ENCODE measurements around the gene SKI.
A peak's percentile ranks its signal among the peaks of the same experiment; 100 is the strongest.

SKI gene

DNA sequence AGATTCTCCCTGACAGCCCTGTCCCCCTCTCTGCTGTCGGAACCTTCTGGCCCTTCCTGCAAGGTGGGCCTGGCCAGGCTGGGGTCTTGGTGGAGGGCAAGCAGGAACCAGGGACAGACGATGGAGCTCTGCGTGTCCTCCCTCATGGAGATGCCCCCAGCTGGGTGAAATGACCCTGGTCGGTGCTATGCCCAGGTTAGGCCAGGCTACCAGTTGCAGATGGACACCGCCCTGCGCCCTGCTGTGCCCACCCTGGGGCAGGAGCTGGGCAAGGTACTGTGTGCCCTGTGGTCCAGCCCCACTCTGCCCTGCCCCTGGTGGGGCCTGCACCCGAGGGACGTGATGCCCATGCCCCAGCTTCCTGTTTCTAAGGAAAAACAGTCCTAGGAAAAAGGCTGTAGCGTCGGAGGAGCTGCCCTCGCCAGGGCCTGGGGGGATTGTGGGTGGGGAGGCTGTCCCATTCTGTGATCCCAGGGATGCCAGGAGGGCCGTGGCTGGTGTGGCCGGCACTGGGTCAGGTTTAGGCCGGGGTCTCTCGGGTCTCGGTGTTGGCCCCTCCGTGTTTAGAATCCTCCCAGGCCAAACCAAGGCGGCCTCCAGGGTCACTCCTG lies 85.6 kb downstream of the SKI start:
- ATAC-seq (replicated peaks): no peak
- DNase-seq: no peak
- Mint-ChIP-seq H3K4me1 (ENCODE audit: low read depth in 2 of 2) (peaks cover 0 to 8% of the 10 kb centered on the region in 2 donors), H3K27me3 (no peaks in the 10 kb centered on the region), H3K27ac (peak overlapping the region; percentile 89 to 92), H3K4me3 (peak overlapping the region; percentile 45 to 64), H3K9me3 (no peaks in the 10 kb centered on the region), H3K36me3 (ENCODE audit: insufficient read depth) (peaks cover 23% of the 10 kb centered on the region)

DNA sequence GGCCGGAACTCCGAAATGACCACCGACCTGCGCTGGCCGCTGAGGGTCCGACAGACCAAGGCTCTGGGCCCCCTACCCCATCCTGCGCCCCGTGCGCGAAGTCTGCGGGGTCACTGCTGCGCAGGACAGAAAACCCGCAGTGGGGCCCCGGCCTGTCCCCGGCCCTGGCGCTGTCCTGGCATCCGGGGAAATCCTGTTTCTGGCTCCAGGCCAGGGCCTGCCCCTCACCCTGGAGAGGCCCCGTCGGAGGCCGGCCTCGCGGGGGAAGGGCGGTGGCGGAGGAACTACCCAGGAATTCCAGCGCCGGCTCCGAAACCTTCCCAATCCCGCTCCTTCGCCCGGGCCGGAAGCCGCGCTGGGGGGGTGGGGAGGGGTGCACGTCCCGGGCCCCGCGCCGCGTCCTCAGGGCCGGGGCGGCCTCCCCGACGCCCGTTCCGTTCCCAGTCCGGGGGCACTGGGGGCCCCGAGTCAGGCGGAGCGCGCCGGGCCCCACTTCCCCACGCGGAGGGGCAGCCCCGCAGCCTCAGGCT lies 86.2 kb downstream of the SKI start:
- Mint-ChIP-seq H3K27ac (peak overlapping the region in 1 of 2 donors; percentile 92), H3K36me3 (ENCODE audit: insufficient read depth) (peaks cover 18% of the 10 kb centered on the region), H3K27me3 (no peaks in the 10 kb centered on the region), H3K4me1 (ENCODE audit: low read depth in 2 of 2) (peaks cover 0 to 8% of the 10 kb centered on the region in 2 donors), H3K4me3 (peak overlapping the region in 1 of 2 donors; percentile 64), H3K9me3 (no peaks in the 10 kb centered on the region)
- DNase-seq (no peak), ATAC-seq (replicated peaks) (peak; percentile 23)

DNA sequence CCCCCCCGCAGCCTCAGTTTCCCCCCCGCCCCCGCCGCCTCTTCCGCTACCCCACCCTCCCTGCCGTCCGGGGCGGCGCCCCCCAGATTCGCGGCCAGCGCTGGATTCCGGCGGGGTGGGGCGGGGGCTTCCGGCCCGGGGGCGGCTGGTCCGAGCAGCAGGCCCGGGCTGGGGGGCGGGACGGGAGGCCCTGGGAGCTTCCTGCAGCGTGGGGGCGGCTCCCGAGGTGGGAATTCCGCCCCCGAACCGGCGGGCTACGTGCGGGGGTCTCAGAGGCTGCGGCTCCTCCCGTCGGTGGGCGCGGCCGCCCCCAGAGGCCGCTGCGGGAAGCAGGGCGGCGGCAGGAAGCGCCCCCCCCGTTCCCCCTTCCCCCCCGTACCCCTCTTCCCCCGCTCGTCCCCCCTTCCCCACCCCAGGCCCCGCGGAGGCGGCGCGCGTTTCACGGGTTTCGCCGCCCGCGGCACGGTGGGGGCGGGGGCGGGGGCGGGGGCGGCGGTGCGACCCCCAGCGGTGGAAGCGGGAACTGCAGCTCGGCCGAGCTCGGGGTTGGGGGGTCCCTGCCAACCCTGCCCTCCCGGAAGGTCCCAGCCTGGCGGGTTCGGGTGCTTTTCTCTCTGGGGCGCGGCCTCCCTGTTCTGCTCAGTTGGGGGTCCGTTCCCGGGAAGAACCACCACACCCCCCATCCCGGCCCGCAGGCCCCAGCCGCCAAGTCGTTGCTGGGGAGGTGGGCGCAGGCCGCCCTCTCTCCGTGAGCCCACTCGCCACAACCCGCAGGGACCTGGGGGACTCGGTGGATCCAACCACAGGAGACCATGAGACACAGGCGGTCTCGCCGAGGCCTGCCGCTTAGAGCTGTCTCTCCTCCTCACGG lies 86.9 kb downstream of the SKI start:
- H3K9me3 Mint-ChIP-seq: no peaks in the 10 kb centered on the region
- H3K4me3 Mint-ChIP-seq: peak overlapping the region; percentile 72 to 73
- H3K27me3 Mint-ChIP-seq: no peaks in the 10 kb centered on the region
- DNase-seq (peak; percentile 69 to 73 (median 71)), ATAC-seq (replicated peaks) (peak; percentile 69)
- peaks cover 0 to 8% of the 10 kb centered on the region in 2 donors for H3K4me1 Mint-ChIP-seq (ENCODE audit: low read depth in 2 of 2)
- peaks cover 18% of the 10 kb centered on the region for H3K36me3 Mint-ChIP-seq (ENCODE audit: insufficient read depth)
- peak overlapping the region; percentile 89 to 91 for H3K27ac Mint-ChIP-seq

GRCh38 chr1:2315674-2316450 lies 87.7 kb downstream of the SKI start:
- H3K27me3 Mint-ChIP-seq: no peaks in the 10 kb centered on the region
- H3K4me3 Mint-ChIP-seq: peak overlapping the region; percentile 72 to 73
- H3K36me3 Mint-ChIP-seq (ENCODE audit: insufficient read depth): peaks cover 19% of the 10 kb centered on the region

DNA sequence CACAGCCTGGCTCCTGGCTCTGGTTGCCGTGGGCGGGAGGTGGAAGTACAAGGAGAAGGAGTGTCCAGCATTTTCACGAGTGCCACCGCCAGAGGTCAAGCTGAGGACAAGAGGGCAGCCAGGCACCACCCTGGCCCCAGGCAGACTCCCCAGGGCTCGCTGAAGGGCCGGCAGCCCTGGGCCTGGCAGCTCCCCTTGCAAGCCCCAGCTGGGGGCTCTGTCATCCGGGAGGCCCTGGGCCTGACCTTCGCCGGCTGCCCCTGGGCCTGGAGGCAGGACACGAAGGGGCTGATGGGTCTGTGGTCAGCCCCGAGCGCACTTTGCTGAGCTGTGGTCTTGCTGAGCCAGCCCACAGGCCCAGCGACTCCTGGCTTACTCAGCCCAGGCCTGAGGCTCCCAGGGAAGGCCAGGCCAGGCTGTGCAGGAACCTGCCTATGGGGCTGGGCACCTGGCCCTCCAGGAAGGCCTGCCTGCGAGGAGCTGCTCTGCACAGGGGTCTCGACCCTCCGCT lies 88.4 kb downstream of the SKI start:
- H3K36me3 Mint-ChIP-seq (ENCODE audit: insufficient read depth): peaks cover 19% of the 10 kb centered on the region
- H3K4me1 Mint-ChIP-seq (ENCODE audit: low read depth in 2 of 2): peaks cover 0 to 8% of the 10 kb centered on the region in 2 donors
- ATAC-seq (replicated peaks): no peak
- H3K27ac Mint-ChIP-seq: peak overlapping the region; percentile 42 to 91
- no peak for DNase-seq
- peak overlapping the region in 1 of 2 donors; percentile 41 for H3K4me3 Mint-ChIP-seq
- no peaks in the 10 kb centered on the region for H3K27me3 Mint-ChIP-seq
- H3K9me3 Mint-ChIP-seq: no peaks in the 10 kb centered on the region

More at GRCh38 chr1:2315674-2316450, 87.7 kb downstream of the SKI start:
- ATAC-seq (replicated peaks) (no peak), DNase-seq (no peak)
- Mint-ChIP-seq H3K9me3 (no peaks in the 10 kb centered on the region), H3K4me1 (ENCODE audit: low read depth in 2 of 2) (peaks cover 0 to 8% of the 10 kb centered on the region in 2 donors), H3K27ac (peak overlapping the region; percentile 89 to 91)

DNA sequence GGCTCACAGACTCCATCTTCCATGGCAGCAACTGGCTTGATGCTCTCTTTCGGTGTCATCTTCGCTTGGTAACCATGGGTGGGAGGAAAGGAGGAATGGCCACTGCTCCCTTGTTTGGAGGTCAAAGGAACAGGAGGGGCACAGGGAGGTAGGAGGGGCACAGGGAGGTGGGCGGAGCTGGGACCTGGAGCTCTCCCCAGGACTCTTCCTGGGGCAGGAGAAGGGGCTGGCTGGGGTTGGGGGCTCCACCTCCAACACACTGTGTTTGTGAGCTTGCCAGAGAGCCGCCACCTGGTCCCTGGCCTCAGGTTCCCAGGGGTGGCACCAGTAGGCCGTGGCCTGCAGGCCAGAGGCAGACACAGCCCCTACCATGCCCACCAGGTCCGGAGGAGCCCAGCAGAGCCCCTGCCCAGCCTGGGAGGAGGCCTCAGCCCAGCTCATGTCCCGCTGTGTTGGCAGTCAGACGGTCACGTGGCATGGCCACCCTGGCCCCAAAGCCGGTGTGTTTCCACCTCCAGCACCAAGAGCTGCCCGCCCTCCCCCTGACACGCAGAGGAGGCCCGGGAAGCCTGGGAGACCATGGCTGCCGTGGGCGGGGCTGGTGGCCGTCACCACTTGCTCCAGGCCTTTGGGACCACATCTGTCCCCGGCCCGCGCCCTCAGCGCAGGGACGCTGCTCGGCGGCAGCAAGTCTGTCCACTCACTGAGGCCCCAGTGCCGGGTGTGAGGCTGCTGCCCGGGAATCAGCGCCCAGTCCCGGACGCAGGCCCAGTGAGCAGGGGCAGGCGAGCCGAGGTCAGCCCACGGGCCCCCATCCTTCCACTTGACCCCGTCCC lies 89.3 kb downstream of the SKI start:
- Mint-ChIP-seq H3K27me3 (no peaks in the 10 kb centered on the region), H3K27ac (peak overlapping the region; percentile 42 to 91), H3K4me3 (peak overlapping the region in 1 of 2 donors; percentile 41)

DNA sequence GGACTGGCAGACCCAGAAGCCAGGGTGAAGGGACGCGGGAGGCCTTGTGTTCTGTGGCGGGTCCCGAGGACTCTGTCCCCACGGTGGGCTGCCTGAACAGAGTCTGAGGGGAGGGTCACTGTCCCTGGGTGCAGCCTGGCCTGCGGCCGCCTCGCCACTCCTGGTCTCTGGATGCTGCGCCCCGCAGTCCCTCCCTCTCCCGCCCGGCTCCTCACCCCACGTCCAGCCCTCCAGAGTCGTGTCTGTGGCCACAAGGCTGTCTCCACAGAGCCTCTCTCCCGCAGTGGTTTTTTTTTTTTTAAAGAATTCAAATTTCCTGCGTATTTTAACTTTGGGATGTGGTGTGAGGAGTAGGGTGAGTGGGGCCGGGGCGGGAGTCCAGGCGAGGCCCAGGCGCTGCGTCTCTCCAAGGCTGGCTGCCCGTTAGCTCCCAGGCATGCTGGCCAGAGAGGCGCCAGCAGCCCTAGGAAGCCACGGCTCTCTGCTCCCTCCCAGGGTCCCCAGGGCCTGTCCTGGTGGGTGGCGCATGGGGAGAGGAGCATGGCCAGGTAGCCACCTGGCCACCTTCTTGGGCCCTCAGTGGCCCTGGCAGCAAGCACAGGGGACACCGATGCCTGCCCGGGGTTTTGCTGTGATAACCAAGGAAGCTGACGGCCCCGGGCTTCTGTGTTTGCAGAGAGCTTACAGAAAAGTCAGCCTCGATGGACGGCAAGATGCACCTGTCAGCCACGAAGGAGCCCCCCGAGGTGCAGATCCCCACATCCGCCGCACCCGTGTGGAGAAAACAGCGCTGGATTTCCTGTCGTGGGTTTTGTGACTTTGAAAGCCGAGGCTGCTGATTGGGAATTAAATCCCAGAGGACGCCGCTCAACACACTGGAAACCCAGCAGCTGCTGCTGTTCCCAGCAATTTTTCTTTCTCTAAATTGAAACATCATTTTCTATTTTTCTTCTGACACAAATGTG lies 90.5 kb downstream of the SKI start:
- Mint-ChIP-seq H3K27me3 (no peaks in the 10 kb centered on the region), H3K36me3 (ENCODE audit: insufficient read depth) (peaks cover 14% of the 10 kb centered on the region), H3K9me3 (no peaks in the 10 kb centered on the region), H3K4me1 (ENCODE audit: low read depth in 2 of 2) (peaks cover 0 to 5% of the 10 kb centered on the region in 2 donors), H3K4me3 (no peak overlapping the region), H3K27ac (no peak overlapping the region)
- ATAC-seq (replicated peaks) (no peak), DNase-seq (no peak)

More for the DNA sequence above, 89.3 kb downstream of the SKI start:
- no peaks in the 10 kb centered on the region for H3K9me3 Mint-ChIP-seq
- peaks cover 0 to 8% of the 10 kb centered on the region in 2 donors for H3K4me1 Mint-ChIP-seq (ENCODE audit: low read depth in 2 of 2)
- ATAC-seq (replicated peaks) (no peak), DNase-seq (no peak)
- peaks cover 15% of the 10 kb centered on the region for H3K36me3 Mint-ChIP-seq (ENCODE audit: insufficient read depth)

DNA sequence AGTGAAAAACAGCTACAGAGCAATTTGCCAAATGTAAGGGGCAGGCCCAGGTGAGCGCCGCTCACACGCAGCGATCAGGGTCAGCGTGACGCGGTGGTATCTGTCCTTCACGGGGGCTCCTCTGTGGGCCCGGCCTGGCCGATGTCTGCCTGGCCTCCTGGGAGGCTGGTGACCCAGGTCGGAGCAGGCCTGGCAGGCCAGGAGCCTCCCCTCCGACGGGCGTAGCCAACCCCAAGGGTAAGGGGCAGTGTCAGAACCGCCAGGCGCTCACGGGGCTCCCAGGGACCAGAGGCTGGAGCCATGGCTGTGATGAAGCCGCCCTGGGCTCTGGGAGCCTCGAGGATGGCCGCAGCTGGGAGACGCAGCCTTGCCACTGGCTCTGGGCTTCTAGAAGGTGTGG lies 91.2 kb downstream of the SKI start:
- H3K4me3 Mint-ChIP-seq: no peak overlapping the region
- H3K9me3 Mint-ChIP-seq: no peaks in the 10 kb centered on the region
- no peak overlapping the region for H3K27ac Mint-ChIP-seq
- peaks cover 14% of the 10 kb centered on the region for H3K36me3 Mint-ChIP-seq (ENCODE audit: insufficient read depth)
- peaks cover 0 to 5% of the 10 kb centered on the region in 2 donors for H3K4me1 Mint-ChIP-seq (ENCODE audit: low read depth in 2 of 2)
- ATAC-seq (replicated peaks) (no peak), DNase-seq (no peak)
- H3K27me3 Mint-ChIP-seq: no peaks in the 10 kb centered on the region

GRCh38 chr1:2320006-2320405 lies 91.9 kb downstream of the SKI start:
- no peak overlapping the region for H3K4me3 Mint-ChIP-seq
- peaks cover 16% of the 10 kb centered on the region for H3K36me3 Mint-ChIP-seq (ENCODE audit: insufficient read depth)
- peaks cover 1 to 5% of the 10 kb centered on the region in 2 donors for H3K4me1 Mint-ChIP-seq (ENCODE audit: low read depth in 2 of 2)
- DNase-seq (no peak), ATAC-seq (replicated peaks) (no peak)
- no peak overlapping the region for H3K27ac Mint-ChIP-seq
- no peaks in the 10 kb centered on the region for H3K9me3 Mint-ChIP-seq
- no peaks in the 10 kb centered on the region for H3K27me3 Mint-ChIP-seq

GRCh38 chr1:2320760-2321667 lies 92.9 kb downstream of the SKI start:
- peaks cover 17% of the 10 kb centered on the region for H3K36me3 Mint-ChIP-seq (ENCODE audit: insufficient read depth)
- H3K27ac Mint-ChIP-seq: no peak overlapping the region
- no peaks in the 10 kb centered on the region for H3K9me3 Mint-ChIP-seq

GRCh38 chr1:2322065-2322571 lies 94.0 kb downstream of the SKI start:
- Mint-ChIP-seq H3K9me3 (no peaks in the 10 kb centered on the region), H3K27ac (no peak overlapping the region), H3K36me3 (ENCODE audit: insufficient read depth) (peaks cover 17% of the 10 kb centered on the region), H3K27me3 (peaks cover 5 to 6% of the 10 kb centered on the region in 2 donors), H3K4me3 (no peak overlapping the region), H3K4me1 (ENCODE audit: low read depth in 2 of 2) (peaks cover 0 to 6% of the 10 kb centered on the region in 2 donors)
- no peak for DNase-seq
- no peak for ATAC-seq (replicated peaks)

More at GRCh38 chr1:2320760-2321667, 92.9 kb downstream of the SKI start:
- ATAC-seq (replicated peaks) (no peak), DNase-seq (no peak)
- Mint-ChIP-seq H3K27me3 (no peaks in the 10 kb centered on the region), H3K4me3 (no peak overlapping the region), H3K4me1 (ENCODE audit: low read depth in 2 of 2) (peaks cover 0 to 4% of the 10 kb centered on the region in 2 donors)
